Stimulated activated CD8-positive, alpha-beta memory T cell treated with anti-CD3 and anti-CD28 coated beads, Interleukin-15, amount 100 ng/mL, for 4 hours (primary cell): Measurements from ENCODE around the gene PRDM1.

Experiments used
- DNase-seq, 2 donors: peaks; one replicate each; pipeline ENCODE4 v3.0.0-alpha.2; 2020; ENCODE audit warnings: low read depth in 2 of 2

The PRDM1 gene

DNA sequence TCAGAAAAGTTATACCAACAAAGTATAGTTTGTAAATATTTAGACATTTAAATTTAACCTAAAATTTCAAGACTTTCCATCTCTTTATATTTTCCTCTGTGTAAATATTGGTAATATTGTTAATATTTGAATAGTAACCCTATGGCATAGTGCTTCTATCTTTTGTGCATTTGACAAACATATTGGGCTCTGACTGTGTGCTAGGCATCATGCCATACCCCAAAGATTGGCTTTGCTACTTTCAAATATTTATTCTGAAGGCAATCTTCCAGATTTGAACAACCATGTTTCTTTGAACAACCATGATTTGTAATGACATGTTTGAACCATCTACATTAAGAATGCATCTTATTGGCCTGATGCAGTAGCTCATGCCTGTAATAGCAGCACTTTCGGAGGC is 15.5 kb upstream of the PRDM1 start:
- DNase-seq, result no peak

DNA sequence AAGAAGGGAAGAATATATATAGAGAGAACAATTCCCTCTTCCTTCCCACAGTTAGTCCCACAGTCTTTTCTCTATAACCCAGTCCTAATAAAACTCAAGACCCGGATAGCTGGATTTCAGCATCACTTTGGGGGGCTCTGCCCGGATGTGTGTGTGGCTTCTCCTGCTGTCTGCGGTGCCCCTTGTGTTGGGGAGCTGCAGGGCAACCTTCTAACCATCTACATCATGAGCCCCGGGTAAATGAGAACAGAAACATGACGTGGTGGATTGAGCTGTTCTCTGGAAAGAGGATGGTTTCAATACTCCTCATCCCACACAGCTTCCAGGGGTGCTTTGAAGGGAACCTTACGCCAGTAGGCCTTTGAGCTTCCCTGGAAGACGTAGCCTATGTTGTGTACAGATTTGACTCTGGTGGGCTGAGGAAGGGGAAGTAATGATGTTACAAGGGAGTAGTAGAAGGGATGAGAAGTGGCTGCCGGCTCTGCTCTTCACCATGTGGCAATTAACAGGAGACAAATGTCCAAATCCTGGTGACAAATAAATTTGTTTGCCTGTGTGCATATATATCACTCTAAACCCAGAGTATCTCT is 13.5 kb upstream of the PRDM1 start:
- no peak for DNase-seq

DNA sequence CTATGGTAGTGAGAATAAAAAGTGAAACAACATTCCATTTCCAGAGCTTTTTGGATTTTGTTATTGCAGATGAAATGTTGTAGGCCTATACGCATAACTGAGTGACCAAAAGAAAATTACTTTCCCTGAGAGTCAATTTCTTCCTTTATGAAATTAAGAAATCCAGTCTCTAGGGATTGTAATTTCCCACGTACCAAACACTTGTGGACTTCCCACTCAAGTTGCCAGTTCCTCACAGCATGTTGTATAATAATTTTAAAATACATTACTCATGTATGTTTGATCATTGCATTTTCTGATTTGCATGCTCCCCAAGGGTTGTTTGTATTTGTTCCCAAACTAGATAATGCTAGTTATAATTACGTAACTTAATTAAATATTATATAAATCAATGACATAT is 12.0 kb upstream of the PRDM1 start:
- no peak for DNase-seq

DNA sequence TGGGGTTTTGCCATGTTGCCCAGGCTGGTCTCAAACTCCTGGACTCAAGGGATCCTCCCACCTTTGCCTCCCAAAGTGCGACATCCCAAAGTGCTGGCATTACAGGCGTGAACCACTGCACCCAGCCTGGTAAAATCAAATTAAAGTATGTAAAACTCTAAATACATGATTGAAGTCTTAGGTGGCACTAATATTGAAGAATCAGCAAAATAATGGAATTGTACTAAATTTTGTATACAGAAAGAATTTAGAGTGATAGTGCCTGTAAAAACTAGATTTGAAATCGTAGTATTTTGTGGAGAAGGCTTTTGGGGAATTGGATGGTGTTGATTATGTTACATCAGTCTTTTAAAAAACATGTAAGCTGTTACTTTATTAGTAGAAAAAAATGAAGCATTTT is 10.0 kb upstream of the PRDM1 start:
- no peak for DNase-seq

DNA sequence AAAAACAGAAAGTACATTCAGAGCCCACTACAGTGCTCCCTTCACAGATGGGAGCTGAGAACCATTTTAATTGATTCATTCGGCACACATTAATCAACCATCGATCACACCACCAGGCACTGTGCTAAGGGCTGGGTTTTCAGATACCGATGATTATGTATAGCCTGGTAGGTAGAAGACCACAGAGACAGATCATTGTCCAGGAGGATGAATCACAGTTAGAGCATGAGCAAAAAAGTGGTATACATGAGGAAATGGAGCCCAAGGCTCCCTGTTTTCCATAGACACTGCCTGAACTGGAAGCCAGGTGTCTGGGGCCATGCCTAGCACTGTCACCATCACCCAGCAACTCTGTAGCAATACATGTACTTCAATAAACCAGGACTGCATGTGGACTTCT is 9.0 kb upstream of the PRDM1 start:
- no peak for DNase-seq

DNA sequence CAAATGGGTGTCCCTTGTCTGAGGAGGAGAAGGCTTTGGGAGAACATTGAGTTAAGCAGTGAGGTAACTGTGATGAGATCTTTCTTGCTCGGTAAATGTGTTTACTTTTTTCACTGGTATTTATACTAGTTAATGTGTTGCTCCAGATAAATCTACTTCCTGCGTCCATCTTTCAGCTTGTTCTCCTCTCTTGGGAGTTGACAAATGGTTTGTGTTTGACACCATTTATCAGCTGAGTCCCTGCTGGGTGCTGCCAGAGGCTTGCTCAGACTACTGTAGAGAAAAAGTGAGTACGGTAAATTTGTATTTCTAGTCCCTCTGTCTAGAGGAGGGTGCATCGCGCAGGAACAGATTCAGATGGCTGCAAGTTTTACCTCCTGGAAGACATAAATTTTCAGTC is 8.3 kb upstream of the PRDM1 start:
- no peak for DNase-seq

DNA sequence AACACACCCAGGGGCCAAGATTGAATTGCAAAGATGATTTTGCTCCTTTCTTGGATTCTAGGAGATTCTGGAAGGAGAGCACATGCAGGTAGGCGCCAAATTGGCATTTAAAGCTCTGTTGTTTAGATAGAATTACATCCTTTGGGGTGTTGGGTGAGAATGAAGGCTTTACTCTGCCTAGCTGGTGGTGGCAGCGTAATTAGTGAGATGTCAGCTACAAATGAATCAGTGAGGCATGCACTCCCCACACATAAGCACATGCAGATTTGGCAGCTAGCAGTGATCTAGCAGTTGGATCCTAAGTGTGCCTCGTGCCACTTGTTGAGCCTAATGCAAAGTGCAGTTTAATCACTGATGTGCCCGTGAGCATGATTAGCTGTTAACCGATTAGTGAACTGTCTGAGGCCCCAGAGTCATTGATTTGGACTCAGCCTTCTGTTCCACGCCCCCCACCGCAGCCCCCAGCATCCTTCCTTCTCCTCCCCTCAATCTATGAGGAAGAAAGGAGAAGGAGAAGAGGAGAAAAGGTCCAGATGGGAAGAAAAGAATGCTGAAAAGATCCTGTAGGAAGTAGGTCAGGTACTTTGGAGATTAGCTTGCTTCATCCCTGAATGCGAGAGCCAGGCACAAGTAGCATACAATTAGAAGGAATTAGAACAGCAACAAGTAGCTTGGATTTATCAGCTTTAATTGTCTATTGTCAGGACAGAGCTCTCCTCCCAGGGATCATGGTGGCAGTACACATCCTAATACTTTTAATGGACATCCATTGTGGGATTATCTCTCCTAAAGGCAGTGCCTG is 6.0 kb upstream of the PRDM1 start:
- no peak for DNase-seq

DNA sequence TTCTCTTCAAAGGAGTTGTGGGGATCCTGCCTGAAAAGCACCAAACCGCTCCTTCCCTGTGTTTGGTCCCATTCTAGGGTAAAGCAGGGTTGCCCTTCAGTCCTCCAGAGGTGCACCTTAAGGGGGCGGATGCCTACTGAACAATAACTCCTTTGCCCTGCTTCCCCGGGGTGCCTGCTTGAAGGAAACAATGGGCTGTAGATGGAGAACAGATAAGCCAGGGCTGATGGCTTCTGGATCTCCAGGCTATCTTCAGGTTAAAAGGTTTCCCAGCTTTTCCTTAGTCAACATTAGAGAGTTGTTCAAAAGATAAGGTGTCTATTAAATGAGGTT is 5.4 kb upstream of the PRDM1 start:
- DNase-seq, result no peak

DNA sequence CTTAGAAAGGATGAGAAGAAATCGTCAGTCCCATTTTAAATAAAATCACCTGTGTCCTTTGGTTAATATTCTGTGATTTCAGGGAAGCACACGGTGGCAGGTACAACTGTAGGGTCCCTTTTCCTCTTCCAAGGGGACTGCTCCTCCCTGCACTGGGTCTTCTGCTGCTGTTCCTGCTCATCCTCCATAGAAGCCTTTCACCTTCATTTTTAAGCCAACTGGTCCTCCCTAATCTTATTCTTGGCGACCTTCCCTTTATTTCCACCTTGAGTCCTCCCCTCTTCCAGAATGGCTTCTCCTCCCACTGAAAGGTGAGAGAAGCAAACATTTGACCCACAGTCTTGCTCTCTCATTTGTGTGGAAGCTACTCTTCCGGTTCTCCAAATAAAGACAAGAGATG is 4.4 kb upstream of the PRDM1 start:
- no peak for DNase-seq

DNA sequence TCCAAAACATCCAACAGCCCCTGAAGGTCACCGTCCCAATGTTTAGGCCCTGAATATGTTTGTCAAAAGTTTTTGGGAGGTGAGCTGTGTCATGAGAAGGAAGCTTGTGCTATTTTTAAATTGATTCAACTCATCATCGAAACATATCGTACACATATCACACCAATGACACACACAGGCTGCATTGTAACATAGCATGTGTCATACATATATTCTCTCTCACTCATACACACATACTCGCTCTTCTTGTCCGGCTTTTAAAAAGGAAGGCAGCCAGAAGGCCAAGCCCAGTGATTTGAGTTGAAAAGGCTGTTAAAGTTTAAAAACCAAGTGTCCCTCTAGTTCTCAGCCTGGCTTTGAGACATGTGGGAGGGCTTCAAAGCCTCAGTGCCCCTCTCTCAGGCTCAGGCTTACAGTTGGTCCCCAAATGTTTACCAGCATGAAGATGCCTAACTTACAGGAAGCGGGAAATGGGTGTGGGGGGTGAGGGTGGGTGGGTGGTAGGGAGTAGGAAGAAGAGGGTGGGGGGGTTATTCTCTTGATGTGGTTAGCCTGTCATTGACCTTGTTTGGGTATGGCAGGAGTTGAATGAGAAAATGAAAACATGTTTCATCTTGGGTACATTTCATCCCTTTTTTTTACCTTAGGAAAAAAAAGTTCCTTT is 3.3 kb upstream of the PRDM1 start:
- DNase-seq, result no peak

DNA sequence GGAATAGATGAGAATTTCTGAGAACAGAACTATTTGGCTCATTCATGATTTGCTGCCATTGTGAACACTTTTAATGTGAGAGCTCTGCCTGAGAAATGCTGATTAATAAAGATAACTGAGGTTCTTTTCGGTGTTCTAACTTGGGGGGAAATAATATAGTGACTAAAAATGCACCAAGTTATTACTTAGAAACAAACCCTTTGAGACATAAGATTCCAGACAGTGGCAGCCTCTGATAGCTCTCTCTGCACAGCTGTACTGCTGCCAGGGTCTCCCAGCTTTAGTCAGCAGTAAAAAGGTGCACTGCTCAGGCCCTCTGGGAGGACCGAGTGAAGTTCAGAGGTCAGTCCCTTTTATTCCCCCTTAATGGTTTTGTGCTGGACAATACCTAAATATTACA is 2.5 kb upstream of the PRDM1 start:
- no peak for DNase-seq

DNA sequence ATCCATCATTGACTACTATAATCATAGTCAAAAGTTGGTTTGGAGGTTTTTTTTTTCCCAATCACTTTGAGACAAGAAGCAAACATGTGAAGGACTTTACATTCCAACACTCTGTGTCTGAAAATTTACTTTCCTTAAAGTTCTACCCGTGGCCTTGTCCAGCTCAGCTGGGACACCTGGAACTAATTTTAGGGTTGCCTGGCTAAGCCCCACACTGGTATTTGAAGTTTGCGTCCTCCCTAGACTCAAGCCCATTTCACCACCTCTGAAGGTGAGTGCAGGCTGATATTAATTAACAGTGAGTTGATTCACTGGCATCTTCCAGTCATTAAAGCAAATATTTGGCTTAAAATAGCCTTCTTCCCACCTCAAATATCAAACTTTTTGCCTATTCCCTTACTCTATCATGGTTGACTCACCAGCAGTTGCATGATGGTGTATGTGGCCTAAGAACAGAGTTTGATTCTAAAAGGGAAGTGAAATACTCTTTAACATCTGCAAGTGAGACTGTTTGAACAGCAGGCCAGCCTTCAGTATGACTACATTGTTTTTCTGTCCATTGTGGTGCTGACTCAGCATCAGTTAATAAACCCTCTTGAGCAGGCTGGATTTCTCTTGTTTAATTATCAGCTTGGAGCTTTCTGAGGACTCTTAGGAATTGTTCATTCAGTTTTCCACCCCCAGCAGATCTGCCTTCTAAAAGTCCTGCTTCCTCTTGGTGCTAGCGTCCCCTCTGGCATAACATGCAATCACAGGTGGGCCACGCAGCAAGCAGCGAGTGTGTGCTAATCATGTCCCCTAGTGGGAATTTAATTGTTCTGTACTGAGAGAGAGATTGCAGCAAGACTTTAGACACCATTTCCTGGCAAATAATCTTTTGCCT is 1.8 kb upstream of the PRDM1 start:
- DNase-seq, result no peak

DNA sequence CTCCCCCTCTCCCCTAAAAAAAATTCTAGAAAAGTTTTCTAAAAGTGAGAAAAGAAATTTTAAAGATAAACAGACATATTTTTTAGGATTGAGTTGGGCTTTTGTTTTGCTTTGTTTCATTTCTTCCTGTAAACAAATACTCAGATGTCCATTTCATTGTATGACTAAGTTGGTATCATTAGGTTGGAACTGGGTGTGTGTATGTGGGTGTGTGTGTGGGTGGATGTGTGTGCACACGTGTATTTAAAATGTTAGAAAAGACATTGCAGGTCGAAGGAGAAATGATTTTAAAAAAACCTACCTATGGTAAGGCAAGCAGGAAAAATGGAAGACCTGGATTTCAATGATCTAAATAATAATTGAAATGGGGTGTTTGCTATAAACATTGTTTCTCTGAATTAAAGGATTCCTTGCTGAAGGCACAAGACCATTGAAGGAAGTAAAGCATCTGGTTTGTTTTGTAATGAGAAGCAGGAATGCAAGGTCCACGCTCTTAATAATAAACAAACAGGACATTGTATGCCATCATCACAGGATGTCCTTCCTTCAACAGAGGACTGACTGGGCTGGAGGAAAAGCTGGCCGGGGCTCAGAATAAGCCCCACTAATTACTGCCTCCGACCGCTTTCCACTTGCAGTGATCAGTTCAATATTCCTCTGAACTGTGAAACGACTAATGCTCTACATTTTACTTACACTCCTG is 996 bp upstream of the PRDM1 start:
- no peak for DNase-seq

DNA sequence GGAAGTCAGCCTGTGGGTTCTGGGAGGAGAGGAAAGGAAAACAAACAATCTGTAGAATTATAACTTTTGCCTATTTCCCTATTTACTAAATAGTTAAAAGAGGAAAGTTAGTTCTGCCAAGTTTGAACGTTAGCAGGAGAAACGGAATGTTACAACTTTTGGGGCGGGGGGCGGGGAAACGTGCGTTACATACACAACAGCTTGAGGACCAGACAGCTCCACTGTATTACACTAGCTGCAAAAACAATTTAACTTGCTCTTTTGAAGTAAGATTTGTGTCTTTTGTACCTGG is 498 bp upstream of the PRDM1 start:
- no peak for DNase-seq

DNA sequence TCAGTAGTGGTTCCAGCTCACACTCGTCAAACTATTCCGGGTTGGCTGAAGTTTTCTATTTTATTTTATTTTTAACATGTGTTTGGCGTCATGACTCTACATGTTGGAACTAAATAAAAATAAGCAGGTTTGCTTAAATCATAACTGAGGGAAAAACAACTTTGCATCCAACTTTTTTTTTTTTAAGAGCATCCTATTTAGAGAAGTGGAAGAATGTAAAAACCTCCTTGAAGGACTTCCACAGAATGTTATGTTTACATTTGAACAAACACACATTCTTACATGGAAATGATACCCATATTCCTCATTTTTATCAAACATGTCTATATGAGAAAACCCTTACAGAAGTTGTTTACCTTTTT is 659 bp downstream of the PRDM1 start:
- DNase-seq, result no peak

DNA sequence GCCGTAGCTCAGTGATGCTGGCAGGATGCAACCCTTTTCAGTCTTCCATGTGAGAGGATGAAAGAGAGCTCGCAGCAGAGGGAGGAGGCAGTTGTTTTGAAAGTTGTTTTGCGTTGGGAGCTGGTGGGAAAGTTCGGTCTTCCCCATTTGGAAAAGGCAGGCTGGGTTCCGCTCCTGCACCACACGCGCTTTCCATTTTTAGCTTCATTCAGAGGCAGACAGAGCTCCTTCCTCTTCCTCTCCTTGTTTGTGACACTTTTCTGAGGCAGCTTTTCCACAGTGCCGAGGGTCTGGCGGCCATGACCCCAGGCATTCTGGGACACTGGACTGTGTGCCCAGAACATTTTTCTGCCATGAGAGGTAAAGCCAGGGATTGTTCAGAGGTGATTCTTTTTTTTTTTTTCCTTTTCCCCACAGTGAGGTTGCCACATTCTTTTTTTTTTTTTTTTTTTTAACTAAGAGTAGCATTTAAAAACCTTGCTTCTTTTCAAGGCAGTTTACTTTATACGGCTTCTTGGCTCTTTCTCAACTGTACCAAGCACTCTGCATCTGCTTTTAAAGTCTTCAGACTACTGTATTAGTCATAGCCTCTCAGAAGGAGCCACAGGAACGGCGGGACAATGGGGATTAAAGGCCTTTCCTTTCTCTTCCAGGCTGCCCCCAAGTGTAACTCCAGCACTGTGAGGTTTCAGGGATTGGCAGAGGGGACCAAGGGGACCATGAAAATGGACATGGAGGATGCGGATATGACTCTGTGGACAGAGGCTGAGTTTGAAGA is 1.6 kb downstream of the PRDM1 start:
- DNase-seq, result no peak

DNA sequence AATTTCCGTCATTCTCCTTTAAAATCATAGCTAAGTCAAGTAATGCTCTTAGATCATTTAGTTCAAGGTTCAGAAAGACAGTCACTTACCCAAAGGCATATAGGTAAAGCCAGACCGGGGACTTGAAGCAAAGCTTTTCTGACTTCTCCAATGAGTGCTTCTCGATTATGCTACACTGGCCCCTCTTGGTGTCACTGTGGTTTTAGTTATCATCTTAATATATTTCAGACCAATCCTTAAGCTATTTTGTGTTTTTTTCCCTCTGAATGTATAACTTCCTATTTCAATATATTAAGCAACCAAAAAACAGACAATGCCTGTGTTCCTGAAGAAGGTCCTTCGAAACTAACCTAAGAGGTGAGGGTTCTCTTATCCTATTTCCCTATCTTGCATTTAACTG is 3.9 kb downstream of the PRDM1 start:
- DNase-seq, result no peak

DNA sequence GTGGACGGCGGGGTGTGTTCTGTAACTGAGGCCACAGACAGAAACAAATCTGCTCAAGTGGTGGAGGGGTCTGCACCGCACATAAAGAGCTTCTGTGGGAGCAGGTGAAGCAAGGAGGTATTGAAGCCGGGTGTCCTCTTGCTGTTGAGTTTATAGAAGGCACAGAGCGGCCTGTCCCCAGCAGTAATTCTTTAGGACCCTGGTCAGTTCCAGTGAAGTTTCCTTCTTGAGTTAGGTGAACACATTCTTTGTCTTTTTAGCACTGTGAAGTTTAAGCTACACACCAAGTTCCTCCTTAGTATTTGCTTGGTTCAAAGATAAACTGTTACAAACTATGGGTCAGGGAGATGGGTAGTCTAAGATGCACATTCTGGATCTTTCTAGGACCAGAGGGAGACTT is 6.1 kb downstream of the PRDM1 start:
- DNase-seq, result no peak

DNA sequence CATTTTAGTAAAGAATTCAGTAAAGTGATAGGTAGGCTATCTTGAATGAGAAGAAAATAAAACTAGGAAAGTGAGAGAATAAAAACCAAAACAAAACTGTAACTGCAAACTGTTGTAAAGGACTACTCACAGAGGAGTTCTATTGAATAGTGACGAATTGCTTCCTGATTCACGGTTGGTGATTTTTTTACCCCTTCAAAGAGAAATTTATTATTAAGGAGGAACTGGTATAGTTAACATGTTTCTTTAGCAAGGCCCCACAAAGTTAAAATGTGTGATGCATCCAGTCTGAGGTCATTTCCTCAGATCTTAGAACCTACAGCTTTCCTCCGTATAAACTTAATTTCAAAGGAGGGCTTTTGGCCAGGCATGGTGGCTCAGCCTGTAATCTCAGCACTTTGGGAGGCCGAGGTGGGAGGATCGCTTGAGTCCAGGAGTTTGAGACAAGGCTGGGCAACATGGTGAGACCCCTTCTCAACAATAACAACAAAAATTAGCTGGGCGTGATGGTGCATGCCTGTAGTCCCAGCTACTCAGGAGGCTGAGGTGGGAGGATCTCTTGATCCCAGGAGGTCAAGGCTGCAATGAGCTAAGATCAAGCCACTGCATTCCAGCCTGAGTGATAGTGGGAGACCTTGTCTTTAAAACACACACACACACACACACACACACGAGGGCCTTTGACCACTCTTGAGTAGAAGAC is 8.3 kb downstream of the PRDM1 start:
- no peak for DNase-seq

DNA sequence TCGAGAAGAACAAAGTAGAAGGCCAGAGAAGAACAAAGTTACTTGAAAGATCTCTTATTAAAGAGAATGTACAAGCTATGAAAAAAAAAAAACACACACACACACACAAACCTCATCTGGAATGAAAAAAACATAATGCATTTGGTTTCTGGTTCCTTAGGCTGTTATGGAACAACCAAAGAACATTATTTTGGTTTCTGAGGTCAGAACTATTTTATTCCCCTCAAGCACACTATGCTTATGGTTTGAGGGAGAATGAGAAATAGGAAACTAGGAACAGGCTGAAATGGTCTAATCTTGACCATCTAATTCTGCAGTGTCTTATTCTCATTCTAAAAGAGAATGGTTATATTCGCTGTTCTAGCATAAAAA is 8.8 kb downstream of the PRDM1 start:
- DNase-seq, result no peak
